NCI-H2107 treated with DMSO at 0.1 percent for 48 hours (cell line): Measurements from ENCODE around the gene GRM7.

Experiments
- DNase-seq: peaks from one replicate; lab custom pipeline; 2025; ENCODE audit not compliant: unreplicated experiment; lab: John Stamatoyannopoulos, UW

Gene GRM7

GRCh38 chr3:7226393-7226792, 365.5 kb downstream of the GRM7 start:
- DNase-seq: no peak

GRCh38 chr3:7238565-7239295, 377.8 kb downstream of the GRM7 start:
- no peak for DNase-seq

GRCh38 chr3:7241584-7242302, 380.8 kb downstream of the GRM7 start:
- DNase-seq: no peak

- DNase-seq: no peak
These were observed 381.4 kb downstream of the GRM7 start for GRCh38 chr3:7242303-7242635.

GRCh38 chr3:7249493-7250076, 388.7 kb downstream of the GRM7 start:
- no peak for DNase-seq

GRCh38 chr3:7254251-7254650, 393.3 kb downstream of the GRM7 start:
- no peak for DNase-seq

GRCh38 chr3:7260975-7261374, 400.1 kb downstream of the GRM7 start:
- no peak for DNase-seq

- no peak for DNase-seq
These were observed 402.7 kb downstream of the GRM7 start for GRCh38 chr3:7263347-7264195.

GRCh38 chr3:7264196-7264526, 403.2 kb downstream of the GRM7 start:
- no peak for DNase-seq

- DNase-seq: no peak
These were observed 404.8 kb downstream of the GRM7 start for GRCh38 chr3:7265736-7266135.

- DNase-seq: no peak
These were observed 405.6 kb downstream of the GRM7 start for GRCh38 chr3:7266551-7266950.

- DNase-seq: no peak
These were observed 409.8 kb downstream of the GRM7 start for GRCh38 chr3:7270731-7271130.

GRCh38 chr3:7271631-7272030, 410.7 kb downstream of the GRM7 start:
- no peak for DNase-seq

- no peak for DNase-seq
These were observed 411.3 kb downstream of the GRM7 start for GRCh38 chr3:7272203-7272602.

GRCh38 chr3:7275396-7275795, 414.5 kb downstream of the GRM7 start:
- no peak for DNase-seq

- no peak for DNase-seq
These were observed 419.4 kb downstream of the GRM7 start for GRCh38 chr3:7280318-7280717.

GRCh38 chr3:7282988-7283387, 422.1 kb downstream of the GRM7 start:
- DNase-seq: no peak

- no peak for DNase-seq
These were observed 424.6 kb downstream of the GRM7 start for GRCh38 chr3:7285505-7285904.

GRCh38 chr3:7288133-7288532, 427.2 kb downstream of the GRM7 start:
- DNase-seq: no peak

GRCh38 chr3:7289121-7289520, 428.2 kb downstream of the GRM7 start:
- no peak for DNase-seq

GRCh38 chr3:7290077-7290825, 429.3 kb downstream of the GRM7 start:
- no peak for DNase-seq
